ENCODE measurements around the gene PRPF19. TPM values are rescaled to one million over a fixed set of nuclear protein-coding genes. Genes with fewer than 3 reads are reported as not detected.
"Not testable (repeated sequence)": the region's sequence is repeated elsewhere in the genome, so short reads cannot be mapped to it uniquely, and the experiment has no call there.

Gene PRPF19
- total and polyA plus RNA-seq, 2 donors: 49.2 to 74.9 TPM

- DNase-seq (ENCODE audit: low read depth in 6 of 9, low spot score in 9 of 9): peak in 1 of 9 donors; percentile 27
- WGBS: 62% methylated on average over 3 of the region's 3 CpGs
- Histone ChIP-seq H3K9me3 (ENCODE audit: control insufficient read depth in 2 of 2, insufficient read depth in 1 of 2, low read length in 1 of 2) (peaks cover 0 to 2% of the 10 kb centered on the region in 2 donors), H3K4me3 (ENCODE audit: low read length in 2 of 2) (no peak overlapping the region), H3K36me3 (ENCODE audit: control insufficient read depth in 2 of 2, insufficient read depth in 2 of 2, low read length in 1 of 2) (no peaks in the 10 kb centered on the region), H3K27me3 (ENCODE audit: control insufficient read depth in 2 of 2, insufficient read depth in 1 of 2, low read length in 1 of 2) (no peaks in the 10 kb centered on the region), H3K4me1 (ENCODE audit: control insufficient read depth in 2 of 2, insufficient read depth in 2 of 2, low read length in 2 of 2) (peaks cover 30 to 51% of the 10 kb centered on the region in 2 donors), H3K27ac (ENCODE audit: low read depth in 1 of 2, low read length in 1 of 2) (no peak overlapping the region)
These were observed 3.9 kb upstream of the PRPF19 start for GRCh38 chr11:60910281-60910687.

DNA sequence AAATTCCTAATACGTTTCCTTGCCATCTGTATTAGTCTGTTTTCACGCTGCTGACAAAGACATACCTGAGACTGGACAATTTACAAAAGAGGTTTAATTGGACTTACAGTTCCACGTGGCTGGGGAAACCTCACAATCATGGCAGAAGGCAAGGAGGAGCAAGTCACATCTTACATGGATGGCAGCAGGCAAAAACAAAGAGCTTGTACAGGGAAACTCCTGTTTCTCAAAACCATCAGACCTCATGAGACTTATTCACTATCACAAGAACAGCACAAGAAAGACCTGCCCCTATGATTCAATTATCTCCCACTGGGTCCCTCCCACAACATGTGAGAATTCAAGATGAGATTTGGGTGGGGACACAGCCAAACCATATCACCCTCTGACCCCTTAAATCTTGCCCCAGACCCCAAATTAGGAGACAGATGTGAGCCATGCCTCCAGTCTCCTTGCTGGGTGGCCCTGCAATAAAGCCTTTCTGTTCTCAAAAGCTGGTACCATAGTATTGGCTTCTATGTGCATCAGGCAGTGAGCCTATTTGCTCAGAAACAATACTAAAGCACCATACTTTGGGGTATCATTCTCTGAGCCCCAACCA lies 3.4 kb upstream of the PRPF19 start:
- H3K27me3 ChIP-seq (ENCODE audit: control insufficient read depth in 2 of 2, insufficient read depth in 1 of 2, low read length in 1 of 2); DNase-seq (ENCODE audit: low read depth in 6 of 9, low spot score in 9 of 9): not testable (repeated sequence)
- 88% methylated on average over 3 of the region's 3 CpGs for WGBS

GRCh38 chr11:60908803-60909202 lies 2.4 kb upstream of the PRPF19 start:
- Histone ChIP-seq H3K4me3 (ENCODE audit: low read length in 2 of 2) (no peak overlapping the region), H3K36me3 (ENCODE audit: control insufficient read depth in 2 of 2, insufficient read depth in 2 of 2, low read length in 1 of 2) (peaks cover 0 to 4% of the 10 kb centered on the region in 2 donors), H3K27ac (ENCODE audit: low read depth in 1 of 2, low read length in 1 of 2) (no peak overlapping the region), H3K27me3 (ENCODE audit: control insufficient read depth in 2 of 2, insufficient read depth in 1 of 2, low read length in 1 of 2) (no peaks in the 10 kb centered on the region), H3K4me1 (ENCODE audit: control insufficient read depth in 2 of 2, insufficient read depth in 2 of 2, low read length in 2 of 2) (peaks cover 39 to 49% of the 10 kb centered on the region in 2 donors), H3K9me3 (ENCODE audit: control insufficient read depth in 2 of 2, insufficient read depth in 1 of 2, low read length in 1 of 2) (peaks cover 0 to 2% of the 10 kb centered on the region in 2 donors)
- no peak for DNase-seq (ENCODE audit: low read depth in 6 of 9, low spot score in 9 of 9)
- WGBS: 92% methylated on average over 1 of the region's 1 CpG

More for the DNA sequence above, 3.4 kb upstream of the PRPF19 start:
- not testable (repeated sequence) for H3K9me3 ChIP-seq (ENCODE audit: control insufficient read depth in 2 of 2, insufficient read depth in 1 of 2, low read length in 1 of 2); H3K36me3 ChIP-seq (ENCODE audit: control insufficient read depth in 2 of 2, insufficient read depth in 2 of 2, low read length in 1 of 2); H3K4me3 ChIP-seq (ENCODE audit: low read length in 2 of 2); H3K27ac ChIP-seq (ENCODE audit: low read depth in 1 of 2, low read length in 1 of 2)
- peaks cover 35 to 51% of the 10 kb centered on the region in 2 donors for H3K4me1 ChIP-seq (ENCODE audit: control insufficient read depth in 2 of 2, insufficient read depth in 2 of 2, low read length in 2 of 2)

GRCh38 chr11:60905551-60906113 lies 753 bp downstream of the PRPF19 start:
- DNase-seq (ENCODE audit: low read depth in 6 of 9, low spot score in 9 of 9): peak in 1 of 9 donors; percentile 40
- Histone ChIP-seq H3K9me3 (ENCODE audit: control insufficient read depth in 2 of 2, insufficient read depth in 1 of 2, low read length in 1 of 2) (peaks cover 0 to 2% of the 10 kb centered on the region in 2 donors), H3K4me1 (ENCODE audit: control insufficient read depth in 2 of 2, insufficient read depth in 2 of 2, low read length in 2 of 2) (peaks cover 20 to 23% of the 10 kb centered on the region in 2 donors), H3K27ac (ENCODE audit: low read depth in 1 of 2, low read length in 1 of 2) (peak overlapping the region; percentile 94), H3K27me3 (ENCODE audit: control insufficient read depth in 2 of 2, insufficient read depth in 1 of 2, low read length in 1 of 2) (no peaks in the 10 kb centered on the region), H3K4me3 (ENCODE audit: low read length in 2 of 2) (peak overlapping the region; percentile 80 to 95), H3K36me3 (ENCODE audit: control insufficient read depth in 2 of 2, insufficient read depth in 2 of 2, low read length in 1 of 2) (peaks cover 32 to 35% of the 10 kb centered on the region in 2 donors)
- WGBS: 13% methylated on average over 16 of the region's 16 CpGs

GRCh38 chr11:60905047-60905446 lies 1.3 kb downstream of the PRPF19 start:
- H3K9me3 ChIP-seq (ENCODE audit: control insufficient read depth in 2 of 2, insufficient read depth in 1 of 2, low read length in 1 of 2): no peaks in the 10 kb centered on the region
- H3K4me1 ChIP-seq (ENCODE audit: control insufficient read depth in 2 of 2, insufficient read depth in 2 of 2, low read length in 2 of 2): peaks cover 19% of the 10 kb centered on the region in 2 donors
- DNase-seq (ENCODE audit: low read depth in 6 of 9, low spot score in 9 of 9): no peak
- no peak overlapping the region for H3K27ac ChIP-seq (ENCODE audit: low read depth in 1 of 2, low read length in 1 of 2)
- H3K4me3 ChIP-seq (ENCODE audit: low read length in 2 of 2): peak overlapping the region; percentile 80 to 95
- WGBS: 62% methylated on average over 6 of the region's 6 CpGs
- H3K27me3 ChIP-seq (ENCODE audit: control insufficient read depth in 2 of 2, insufficient read depth in 1 of 2, low read length in 1 of 2): no peaks in the 10 kb centered on the region
- H3K36me3 ChIP-seq (ENCODE audit: control insufficient read depth in 2 of 2, insufficient read depth in 2 of 2, low read length in 1 of 2): peaks cover 37 to 41% of the 10 kb centered on the region in 2 donors

- Histone ChIP-seq H3K27me3 (ENCODE audit: control insufficient read depth in 2 of 2, insufficient read depth in 1 of 2, low read length in 1 of 2) (no peaks in the 10 kb centered on the region), H3K4me1 (ENCODE audit: control insufficient read depth in 2 of 2, insufficient read depth in 2 of 2, low read length in 2 of 2) (peaks cover 17 to 22% of the 10 kb centered on the region in 2 donors), H3K27ac (ENCODE audit: low read depth in 1 of 2, low read length in 1 of 2) (no peak overlapping the region), H3K4me3 (ENCODE audit: low read length in 2 of 2) (no peak overlapping the region), H3K36me3 (ENCODE audit: control insufficient read depth in 2 of 2, insufficient read depth in 2 of 2, low read length in 1 of 2) (peaks cover 59 to 65% of the 10 kb centered on the region in 2 donors), H3K9me3 (ENCODE audit: control insufficient read depth in 2 of 2, insufficient read depth in 1 of 2, low read length in 1 of 2) (no peaks in the 10 kb centered on the region)
- 97% methylated on average over 11 of the region's 11 CpGs for WGBS
- DNase-seq (ENCODE audit: low read depth in 6 of 9, low spot score in 9 of 9): no peak
These were observed 3.8 kb downstream of the PRPF19 start for GRCh38 chr11:60902625-60903024.

DNA sequence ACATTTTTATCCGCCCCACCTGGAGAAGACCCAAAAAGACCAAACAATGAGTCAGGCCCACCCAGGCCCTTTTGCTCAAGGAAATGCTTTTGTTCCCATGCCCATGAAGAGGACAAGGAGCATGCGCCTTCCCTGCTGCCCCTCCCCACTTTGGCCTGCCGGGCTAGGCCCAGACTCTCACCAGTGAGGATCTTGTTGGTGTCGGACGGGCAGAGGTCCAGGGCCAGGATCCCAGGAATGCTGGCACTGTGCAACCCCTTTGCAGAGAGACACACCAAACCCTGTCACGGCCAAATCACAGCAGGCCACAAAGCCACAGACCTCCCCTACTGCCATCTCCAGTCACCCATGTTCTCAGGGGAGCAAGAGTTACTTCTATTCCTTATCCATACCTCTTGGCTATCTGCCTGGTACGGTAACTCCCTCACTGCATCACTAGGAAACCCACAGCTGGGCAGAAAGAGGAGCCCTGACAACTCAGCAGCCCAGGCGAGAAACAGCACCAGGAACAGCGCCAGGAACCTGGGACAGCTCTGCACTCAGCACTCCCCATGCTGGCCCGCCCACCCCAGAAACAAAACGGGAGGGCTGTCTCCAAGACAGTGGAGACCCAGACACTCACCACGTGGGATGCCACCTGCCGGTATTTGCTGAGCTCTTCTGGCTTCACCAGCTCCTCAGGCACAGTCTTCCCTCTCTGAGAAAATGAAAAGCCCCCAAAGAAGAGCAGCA lies 5.5 kb downstream of the PRPF19 start:
- DNase-seq (ENCODE audit: low read depth in 6 of 9, low spot score in 9 of 9): no peak
- WGBS: 97% methylated on average over 13 of the region's 13 CpGs
- Histone ChIP-seq H3K4me3 (ENCODE audit: low read length in 2 of 2) (no peak overlapping the region), H3K27me3 (ENCODE audit: control insufficient read depth in 2 of 2, insufficient read depth in 1 of 2, low read length in 1 of 2) (no peaks in the 10 kb centered on the region), H3K9me3 (ENCODE audit: control insufficient read depth in 2 of 2, insufficient read depth in 1 of 2, low read length in 1 of 2) (no peaks in the 10 kb centered on the region), H3K4me1 (ENCODE audit: control insufficient read depth in 2 of 2, insufficient read depth in 2 of 2, low read length in 2 of 2) (peaks cover 11 to 15% of the 10 kb centered on the region in 2 donors), H3K27ac (ENCODE audit: low read depth in 1 of 2, low read length in 1 of 2) (no peak overlapping the region), H3K36me3 (ENCODE audit: control insufficient read depth in 2 of 2, insufficient read depth in 2 of 2, low read length in 1 of 2) (peaks cover 71 to 82% of the 10 kb centered on the region in 2 donors)

GRCh38 chr11:60899977-60900376 lies 6.4 kb downstream of the PRPF19 start:
- DNase-seq (ENCODE audit: low read depth in 6 of 9, low spot score in 9 of 9): no peak
- Histone ChIP-seq H3K4me3 (ENCODE audit: low read length in 2 of 2) (no peak overlapping the region), H3K9me3 (ENCODE audit: control insufficient read depth in 2 of 2, insufficient read depth in 1 of 2, low read length in 1 of 2) (no peaks in the 10 kb centered on the region), H3K27me3 (ENCODE audit: control insufficient read depth in 2 of 2, insufficient read depth in 1 of 2, low read length in 1 of 2) (no peaks in the 10 kb centered on the region), H3K36me3 (ENCODE audit: control insufficient read depth in 2 of 2, insufficient read depth in 2 of 2, low read length in 1 of 2) (peaks cover 78 to 91% of the 10 kb centered on the region in 2 donors), H3K27ac (ENCODE audit: low read depth in 1 of 2, low read length in 1 of 2) (no peak overlapping the region), H3K4me1 (ENCODE audit: control insufficient read depth in 2 of 2, insufficient read depth in 2 of 2, low read length in 2 of 2) (peaks cover 6 to 7% of the 10 kb centered on the region in 2 donors)
- WGBS: 73% methylated on average over 4 of the region's 4 CpGs

All from thymus (tissue), 11 donors.